Fibroblast of upper back skin (primary cell): ENCODE data around the gene FUT9.

ENCODE experiments used
- DNase-seq: peaks from one replicate; pipeline ENCODE4 v3.0.0-alpha.2; 2013

Gene FUT9

DNA sequence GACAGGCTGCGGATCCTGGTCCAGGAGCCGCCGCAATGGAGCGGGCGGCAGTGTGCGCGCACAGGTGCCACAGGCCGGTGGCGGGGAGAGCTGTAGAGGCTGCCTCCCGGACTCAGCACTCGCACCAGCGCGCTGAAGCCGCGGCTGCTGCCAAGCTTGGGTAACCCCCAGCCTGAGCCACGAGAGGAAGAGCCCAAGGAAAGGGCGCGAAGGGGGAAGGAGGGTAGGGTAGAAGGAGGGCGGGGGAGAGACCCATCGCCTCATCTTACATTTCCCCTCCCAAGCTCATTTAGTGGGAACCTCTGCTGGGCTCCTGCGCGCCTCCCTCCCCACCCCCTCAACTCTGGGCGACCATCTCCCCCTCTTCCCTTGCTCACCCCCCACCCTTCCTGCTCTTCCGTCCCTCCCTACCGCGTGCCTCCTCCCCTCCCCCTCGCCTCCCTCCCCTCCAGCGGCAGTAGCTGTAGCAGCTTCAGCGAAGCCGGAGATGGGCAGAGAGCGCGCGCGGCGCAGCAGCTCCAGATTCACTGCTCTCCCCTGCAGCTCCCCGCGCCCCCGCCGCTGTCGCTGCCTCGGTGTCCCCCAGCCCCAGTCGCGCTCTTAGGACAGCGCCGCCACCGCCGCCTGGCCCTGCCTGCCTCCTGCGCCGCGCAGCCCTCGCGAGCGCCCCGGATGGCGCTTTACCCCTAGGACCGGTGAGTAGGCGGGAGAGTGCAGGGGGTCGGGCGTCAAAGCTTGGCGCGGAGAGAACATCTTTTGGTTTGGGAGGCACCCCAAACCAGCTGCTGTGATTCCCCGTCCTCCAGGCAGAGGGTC lies at the start of gene FUT9:
Gene FUT9 (plus strand): TSS at position 457 of the 816 bp plus-strand sequence. CDS start 187,182 bp downstream, outside the sequence.
- no peak for DNase-seq

DNA sequence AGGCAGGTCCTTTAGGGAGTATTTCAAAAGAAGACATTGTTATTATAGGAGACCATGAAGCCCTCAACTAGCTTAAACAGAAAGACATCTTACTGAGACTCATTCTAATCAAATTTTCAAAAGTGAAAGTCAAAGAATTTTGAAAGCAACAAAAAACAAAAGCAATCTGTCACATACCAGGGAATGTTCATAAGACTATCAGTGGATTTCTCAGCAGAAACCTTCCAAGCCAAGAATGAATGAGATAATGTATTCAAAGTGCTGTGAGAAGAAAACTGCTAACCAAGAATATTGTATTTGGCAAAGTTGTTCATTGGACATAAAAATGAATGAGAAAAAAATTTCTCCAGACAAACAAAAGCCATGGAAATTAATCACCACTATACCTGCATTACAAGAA lies 48.2 kb upstream of the FUT9 start:
- no peak for DNase-seq

GRCh38 chr6:95973976-95974375 lies 41.8 kb upstream of the FUT9 start:
- DNase-seq: no peak

DNA sequence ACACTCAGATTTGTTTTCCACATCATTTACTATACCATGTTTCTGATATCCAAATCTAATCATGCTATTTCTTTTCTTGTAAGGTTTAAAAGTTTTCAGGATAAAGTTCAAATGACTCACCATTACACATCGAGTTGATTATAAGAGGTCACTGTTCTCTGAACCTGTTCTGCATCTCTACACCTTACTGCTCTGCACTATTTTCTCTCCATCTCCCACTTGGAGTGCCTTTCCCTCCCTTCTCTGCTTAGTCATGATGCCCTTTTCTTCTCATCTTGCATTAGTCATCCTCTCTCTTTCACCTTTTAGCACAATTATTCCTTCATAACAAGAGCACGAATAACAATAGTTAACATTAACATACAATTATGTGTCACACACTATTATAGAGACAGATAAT lies 37.5 kb upstream of the FUT9 start:
- no peak for DNase-seq

GRCh38 chr6:95991906-95992305 lies 23.9 kb upstream of the FUT9 start:
- DNase-seq: no peak

DNA sequence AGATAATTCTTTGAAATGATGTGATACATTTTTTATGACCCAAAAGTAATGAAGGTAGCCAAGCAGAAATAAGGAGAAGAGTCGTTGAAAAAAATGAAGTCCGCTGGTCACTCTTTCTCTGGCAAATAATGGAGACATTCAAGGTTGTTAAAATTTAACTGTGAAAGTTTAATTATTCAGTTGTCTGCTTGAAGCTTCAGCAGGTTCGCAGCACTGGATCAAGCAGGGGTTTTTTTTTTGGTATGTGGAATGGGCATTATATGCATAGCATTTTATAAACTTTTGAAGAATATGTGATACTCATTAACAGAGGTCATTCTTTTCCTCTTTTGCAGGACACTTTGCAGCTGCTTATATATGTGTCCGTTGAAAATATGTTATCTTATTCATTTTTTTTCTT lies 21.6 kb upstream of the FUT9 start:
- DNase-seq: no peak

- no peak for DNase-seq
Observed at GRCh38 chr6:95998133-95998532, 17.6 kb upstream of the FUT9 start.

DNA sequence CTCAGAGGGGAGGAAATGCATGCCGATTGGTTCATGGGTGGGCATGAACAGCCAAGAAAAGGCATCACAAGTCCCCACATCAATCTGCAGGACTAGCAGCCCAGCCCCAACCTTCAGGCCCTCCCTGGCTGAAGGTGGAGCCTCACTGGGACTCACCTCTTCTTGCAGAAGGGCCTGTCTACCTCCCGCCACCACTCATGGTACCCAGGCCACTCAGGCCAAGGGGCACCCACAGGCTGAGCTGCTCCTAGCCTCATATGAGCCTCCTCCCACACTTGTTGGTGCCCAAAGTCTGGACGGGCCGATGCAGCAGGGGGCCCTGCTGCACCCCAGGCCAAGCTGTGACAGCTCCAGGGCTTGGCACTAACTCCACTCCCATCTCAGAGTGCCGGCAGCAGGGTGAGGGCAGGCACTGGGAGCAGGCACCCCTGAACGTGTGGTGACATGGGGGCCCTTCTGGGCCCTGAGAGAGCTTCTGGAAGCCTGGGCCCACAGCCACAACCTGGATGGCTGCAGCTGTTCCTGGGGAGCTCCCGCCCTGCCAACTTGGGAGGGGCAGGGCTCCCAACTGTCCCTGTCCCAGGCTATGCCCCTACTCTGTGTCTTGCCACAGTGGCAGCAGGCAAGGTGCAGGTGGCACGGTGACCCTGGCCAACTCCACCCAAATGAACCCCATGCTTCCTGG lies 13.7 kb upstream of the FUT9 start:
- no peak for DNase-seq

DNA sequence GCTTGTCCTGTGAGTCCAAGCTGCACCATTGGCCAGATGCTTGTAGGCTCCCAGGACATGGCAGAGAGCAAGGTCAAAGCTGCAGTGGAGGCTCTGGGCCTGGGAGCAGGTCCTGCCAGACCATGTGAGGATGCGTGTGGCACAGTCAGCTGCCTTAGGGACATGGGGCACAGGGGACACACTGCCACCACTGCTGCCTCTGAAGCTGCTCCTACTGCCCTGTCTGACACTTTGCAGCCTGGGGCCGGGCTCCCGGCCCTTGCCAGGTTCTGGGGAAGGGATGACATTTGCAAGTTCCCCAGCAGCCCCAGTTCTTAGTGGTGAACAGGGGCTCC lies 13.2 kb upstream of the FUT9 start:
- DNase-seq: no peak

DNA sequence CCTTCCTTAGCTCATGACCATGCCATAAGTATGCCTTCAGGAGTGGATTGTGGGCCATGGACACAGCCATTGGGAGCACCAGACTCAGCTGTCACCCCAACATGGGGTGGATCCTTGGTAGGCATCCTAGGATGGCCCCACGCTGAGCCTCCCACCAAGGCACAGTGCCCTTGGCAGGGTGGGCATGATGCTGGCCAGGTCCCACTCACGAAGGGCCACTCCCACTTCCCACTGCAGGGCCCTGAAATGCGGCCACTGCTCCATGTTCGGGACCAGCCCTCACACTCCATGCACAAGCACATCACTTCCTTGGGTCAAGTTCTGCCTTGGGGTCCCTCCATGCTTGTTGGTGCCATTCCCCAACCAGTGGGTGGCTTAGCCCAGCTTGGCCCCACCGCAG lies 12.9 kb upstream of the FUT9 start:
- no peak for DNase-seq

DNA sequence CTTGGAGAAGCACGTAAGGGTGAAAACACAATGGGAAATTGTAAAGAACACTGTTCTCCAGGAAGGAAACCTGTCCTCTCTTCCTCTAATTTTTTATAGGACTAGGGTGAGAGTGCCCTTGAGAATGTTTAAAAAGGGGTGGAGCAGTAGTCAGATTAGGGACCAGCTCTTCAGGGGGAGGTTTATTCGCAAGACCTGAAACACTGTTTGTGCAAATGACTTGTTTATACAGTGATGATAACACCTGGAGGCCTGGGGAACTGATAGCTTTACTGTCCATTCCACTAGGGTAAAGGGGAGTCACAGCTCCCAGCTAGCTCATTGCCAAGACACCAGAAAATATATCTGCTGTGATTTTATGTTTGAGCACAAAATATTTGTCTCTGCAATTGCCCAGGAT lies 8.1 kb upstream of the FUT9 start:
- DNase-seq: no peak

DNA sequence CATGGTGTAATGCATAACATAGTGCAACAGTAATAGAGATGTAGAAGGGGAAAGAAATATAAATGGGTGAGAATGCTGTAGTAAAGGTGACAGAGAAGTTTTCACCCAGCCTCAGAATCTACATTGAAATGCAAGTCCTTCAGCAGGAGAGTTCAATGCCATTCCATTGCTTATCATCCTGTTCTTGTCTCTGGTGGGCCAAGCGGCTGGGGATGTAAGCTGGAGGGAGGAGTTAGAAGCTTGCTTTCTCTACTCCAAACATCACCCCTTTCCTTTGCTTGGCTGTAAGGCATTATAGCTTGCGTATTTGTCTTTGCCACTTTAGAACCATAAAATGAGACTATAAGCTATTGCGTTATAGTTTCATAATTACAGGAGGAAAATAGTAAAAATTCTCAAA lies 2.2 kb upstream of the FUT9 start:
- DNase-seq: no peak

- DNase-seq: no peak
Observed at GRCh38 chr6:96014846-96015517, 792 bp upstream of the FUT9 start.

GRCh38 chr6:96016334-96017069 lies 728 bp downstream of the FUT9 start:
- DNase-seq: no peak

- DNase-seq: no peak
Observed at GRCh38 chr6:96017070-96017359, 1.2 kb downstream of the FUT9 start.

- DNase-seq: no peak
Observed at GRCh38 chr6:96022225-96022624, 6.5 kb downstream of the FUT9 start.

- DNase-seq: no peak
Observed at GRCh38 chr6:96032661-96033060, 16.9 kb downstream of the FUT9 start.

DNA sequence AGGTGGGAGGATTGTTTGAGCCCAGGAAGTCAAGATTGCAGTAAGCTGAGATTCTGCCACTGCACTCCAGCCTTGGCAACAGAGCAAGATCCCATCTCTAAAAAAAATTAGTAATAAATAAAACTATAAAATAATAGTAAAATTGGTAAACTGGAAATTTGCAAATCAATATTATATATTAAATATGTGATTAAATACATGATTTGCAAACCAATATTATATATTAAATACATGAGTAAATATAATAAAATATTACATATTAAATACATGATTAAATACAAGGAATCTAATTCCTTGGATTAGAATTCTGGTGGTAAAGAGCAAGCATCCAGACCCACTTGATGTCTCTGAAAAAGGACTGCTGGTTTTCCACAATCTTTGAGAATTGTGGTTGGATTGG lies 35.8 kb downstream of the FUT9 start:
- no peak for DNase-seq

DNA sequence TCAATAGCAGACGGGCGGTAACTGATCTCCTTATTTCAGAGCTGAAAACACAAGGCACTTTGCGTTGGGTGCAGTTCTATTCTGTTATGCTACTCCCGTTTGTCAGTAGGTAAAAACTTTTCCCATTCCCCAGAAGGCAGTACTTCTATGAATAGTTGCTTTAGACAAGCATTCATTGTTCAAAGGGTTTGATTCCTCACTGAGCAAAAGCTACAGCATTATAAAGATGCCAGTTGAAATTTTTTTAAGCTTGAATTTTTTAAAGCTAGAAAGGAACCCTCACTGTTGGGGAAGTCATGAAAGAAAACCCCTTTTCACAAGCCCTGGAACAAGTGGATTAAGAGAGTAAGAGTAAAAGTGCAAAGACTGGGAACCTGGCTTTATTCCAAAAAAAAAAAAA lies 42.3 kb downstream of the FUT9 start:
- DNase-seq: no peak

DNA sequence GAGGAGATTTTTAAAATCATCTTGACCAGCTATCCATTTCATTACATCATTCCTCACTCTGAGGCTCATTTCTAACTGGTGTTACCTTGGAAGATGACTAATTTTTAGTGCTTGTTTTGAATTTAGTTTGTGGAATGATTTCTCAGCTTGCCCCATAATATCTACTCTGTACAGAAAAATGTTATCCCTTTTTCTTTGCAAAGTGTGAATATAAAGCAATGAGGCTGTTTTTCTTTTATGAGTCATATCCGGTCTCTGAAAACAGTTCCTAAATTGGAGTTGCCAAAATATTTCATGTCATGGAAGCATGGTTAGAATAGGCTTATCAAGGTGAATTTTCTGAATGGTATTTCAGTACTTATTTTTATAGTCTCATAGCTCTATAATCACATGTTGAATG lies 43.8 kb downstream of the FUT9 start:
- no peak for DNase-seq

- DNase-seq: no peak
Observed at GRCh38 chr6:96060249-96060648, 44.5 kb downstream of the FUT9 start.

DNA sequence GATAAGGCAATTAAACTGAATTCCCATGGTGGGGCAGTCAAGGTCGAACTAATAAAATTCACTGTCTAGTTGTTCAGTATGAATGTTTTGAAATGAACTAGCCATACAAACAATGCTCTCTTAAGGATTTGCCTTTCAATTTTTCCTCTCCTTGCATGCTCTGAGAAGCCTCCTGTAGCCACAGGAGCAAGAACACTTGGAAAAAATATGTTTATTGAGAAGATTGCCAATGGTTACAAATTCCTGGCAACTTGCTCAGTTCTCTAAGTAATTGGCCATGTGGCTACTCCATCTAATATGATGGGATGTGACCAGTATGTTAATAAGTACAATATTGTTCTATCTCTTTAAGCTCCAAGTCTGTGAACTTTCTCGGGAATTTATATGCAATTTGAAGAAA lies 49.4 kb downstream of the FUT9 start:
- no peak for DNase-seq

- DNase-seq: no peak
Observed at GRCh38 chr6:96066376-96066775, 50.6 kb downstream of the FUT9 start.

DNA sequence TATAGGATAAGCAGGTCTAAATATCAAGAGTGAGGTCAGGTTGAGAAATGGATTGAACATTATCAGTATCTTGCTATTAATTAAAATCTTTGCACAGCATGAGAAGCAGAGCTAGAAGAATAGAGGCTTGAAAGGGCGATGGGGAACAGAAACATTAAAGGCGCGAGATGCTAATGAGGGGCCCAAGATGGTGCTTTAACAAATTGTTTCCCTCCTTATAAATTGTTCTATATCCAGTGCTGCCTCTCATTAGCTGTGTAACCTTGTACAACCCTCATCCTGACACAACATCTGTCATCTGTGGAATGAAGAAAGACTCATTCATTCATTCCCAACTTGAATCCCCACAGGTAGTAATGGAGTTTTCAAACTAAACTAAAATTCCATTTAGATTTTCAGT lies 57.8 kb downstream of the FUT9 start:
- DNase-seq: no peak
